NB4 (cell line): ENCODE measurements around the gene WSCD2.

Experiments used
- MYC ChIP-seq: IDR thresholded peaks from 2 replicates; pipeline ENCODE4 v1.6.1; 2011; ENCODE audit warnings: low read depth, low read length
- TF ChIP-seq, protein P1 (sequence below): IDR thresholded peaks from one replicate; pipeline ENCODE4 v1.5.1; 2012; ENCODE audit warnings: low read depth, low read length

DNA sequence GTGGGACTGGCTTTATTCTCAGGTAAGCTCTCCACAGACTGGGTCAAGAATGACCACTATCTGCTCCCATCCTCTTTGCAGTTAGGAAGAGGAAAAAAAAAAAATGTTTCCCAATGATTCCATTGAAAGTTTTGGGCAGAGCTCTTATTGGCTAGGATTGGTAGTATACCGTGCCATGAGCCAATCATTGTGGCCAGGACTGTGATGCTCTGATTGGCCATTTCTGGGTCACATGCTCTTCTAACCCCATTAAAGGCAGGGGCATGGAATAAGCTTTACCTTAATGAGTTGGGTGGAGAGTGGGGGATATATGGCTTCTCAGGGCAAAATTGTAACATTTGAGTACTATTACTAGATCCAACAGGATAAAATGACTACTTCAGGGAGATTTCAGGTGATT lies 49.4 kb upstream of the WSCD2 start:
- TF ChIP-seq MYC: no peak
- TF ChIP-seq, protein P1, sequence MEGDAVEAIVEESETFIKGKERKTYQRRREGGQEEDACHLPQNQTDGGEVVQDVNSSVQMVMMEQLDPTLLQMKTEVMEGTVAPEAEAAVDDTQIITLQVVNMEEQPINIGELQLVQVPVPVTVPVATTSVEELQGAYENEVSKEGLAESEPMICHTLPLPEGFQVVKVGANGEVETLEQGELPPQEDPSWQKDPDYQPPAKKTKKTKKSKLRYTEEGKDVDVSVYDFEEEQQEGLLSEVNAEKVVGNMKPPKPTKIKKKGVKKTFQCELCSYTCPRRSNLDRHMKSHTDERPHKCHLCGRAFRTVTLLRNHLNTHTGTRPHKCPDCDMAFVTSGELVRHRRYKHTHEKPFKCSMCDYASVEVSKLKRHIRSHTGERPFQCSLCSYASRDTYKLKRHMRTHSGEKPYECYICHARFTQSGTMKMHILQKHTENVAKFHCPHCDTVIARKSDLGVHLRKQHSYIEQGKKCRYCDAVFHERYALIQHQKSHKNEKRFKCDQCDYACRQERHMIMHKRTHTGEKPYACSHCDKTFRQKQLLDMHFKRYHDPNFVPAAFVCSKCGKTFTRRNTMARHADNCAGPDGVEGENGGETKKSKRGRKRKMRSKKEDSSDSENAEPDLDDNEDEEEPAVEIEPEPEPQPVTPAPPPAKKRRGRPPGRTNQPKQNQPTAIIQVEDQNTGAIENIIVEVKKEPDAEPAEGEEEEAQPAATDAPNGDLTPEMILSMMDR: no peak
